ENCODE data around the gene PTPRE.
A peak's percentile ranks its signal among the peaks of the same experiment; 100 is the strongest.

The PTPRE gene

GRCh38 chr10:128008521-128009250 lies 101.8 kb downstream of the PTPRE start:
- Histone ChIP-seq H4K20me1 (ENCODE audit: insufficient read depth, low read length) (no peaks in the 10 kb centered on the region), H3K4me1 (ENCODE audit: low read length) (peaks cover 19% of the 10 kb centered on the region), H3K4me3 (ENCODE audit: low read length) (no peak overlapping the region), H3K9ac (ENCODE audit: low read length) (no peak overlapping the region), H3K36me3 (replicated peaks; ENCODE audit: low read depth, low read length) (no peaks in the 10 kb centered on the region), H2AFZ (ENCODE audit: low read depth, low read length) (no peak overlapping the region), H3K27ac (ENCODE audit: low read length) (no peak overlapping the region), H3K9me3 (ENCODE audit: insufficient read depth, low read length) (no peaks in the 10 kb centered on the region), H3K79me2 (ENCODE audit: low read length) (no peaks in the 10 kb centered on the region), H3K4me2 (ENCODE audit: low read length) (no peak overlapping the region), H3K27me3 (ENCODE audit: low read depth, low read length) (0 out of 2 replicates have a peak, but pooled peaks cover 4% of the 10 kb centered on the region)
- no peak for TF ChIP-seq EZH2phosphoT487 (IDR thresholded peaks at IDR 0.05; ENCODE audit: low read depth)
- TF ChIP-seq, protein P1, sequence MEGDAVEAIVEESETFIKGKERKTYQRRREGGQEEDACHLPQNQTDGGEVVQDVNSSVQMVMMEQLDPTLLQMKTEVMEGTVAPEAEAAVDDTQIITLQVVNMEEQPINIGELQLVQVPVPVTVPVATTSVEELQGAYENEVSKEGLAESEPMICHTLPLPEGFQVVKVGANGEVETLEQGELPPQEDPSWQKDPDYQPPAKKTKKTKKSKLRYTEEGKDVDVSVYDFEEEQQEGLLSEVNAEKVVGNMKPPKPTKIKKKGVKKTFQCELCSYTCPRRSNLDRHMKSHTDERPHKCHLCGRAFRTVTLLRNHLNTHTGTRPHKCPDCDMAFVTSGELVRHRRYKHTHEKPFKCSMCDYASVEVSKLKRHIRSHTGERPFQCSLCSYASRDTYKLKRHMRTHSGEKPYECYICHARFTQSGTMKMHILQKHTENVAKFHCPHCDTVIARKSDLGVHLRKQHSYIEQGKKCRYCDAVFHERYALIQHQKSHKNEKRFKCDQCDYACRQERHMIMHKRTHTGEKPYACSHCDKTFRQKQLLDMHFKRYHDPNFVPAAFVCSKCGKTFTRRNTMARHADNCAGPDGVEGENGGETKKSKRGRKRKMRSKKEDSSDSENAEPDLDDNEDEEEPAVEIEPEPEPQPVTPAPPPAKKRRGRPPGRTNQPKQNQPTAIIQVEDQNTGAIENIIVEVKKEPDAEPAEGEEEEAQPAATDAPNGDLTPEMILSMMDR (IDR thresholded peaks at IDR 0.05; ENCODE audit: low read depth, low read length) = no peak

DNA sequence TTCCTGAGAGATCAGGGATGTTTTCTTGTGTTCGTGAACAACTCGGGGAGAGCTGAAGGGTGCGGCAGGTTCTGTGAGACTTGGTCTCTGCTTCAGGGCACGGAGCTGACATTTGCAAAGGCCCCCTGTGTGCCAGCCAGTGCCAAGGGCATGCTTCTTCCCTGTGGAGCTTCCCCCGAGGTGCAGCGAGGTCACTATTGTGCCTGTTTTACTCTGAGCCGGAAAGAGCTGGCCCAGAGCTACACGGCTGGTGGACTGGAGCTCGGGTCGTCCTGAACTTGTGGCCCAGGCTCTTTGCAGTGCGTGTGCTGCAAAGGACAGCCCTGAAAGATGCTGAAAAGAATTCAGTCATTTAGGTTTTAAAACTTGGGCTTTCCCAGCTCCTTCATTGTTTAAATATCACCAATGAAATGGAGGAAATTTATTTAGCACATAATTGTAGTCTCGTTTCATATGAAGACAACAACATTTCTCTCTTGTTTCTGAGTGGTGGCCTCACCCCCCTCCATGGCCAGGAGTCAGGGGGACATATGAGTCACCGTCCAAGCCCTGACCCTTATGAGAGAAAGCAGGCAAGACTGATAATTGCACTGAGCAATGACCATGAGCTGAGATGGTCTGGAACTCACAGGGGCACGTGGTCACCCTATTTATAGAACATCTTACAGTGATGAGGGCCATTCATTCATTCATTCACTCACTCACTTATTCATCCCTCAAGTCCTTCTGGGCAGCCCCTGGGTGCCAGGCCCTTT lies 102.6 kb downstream of the PTPRE start:
- Histone ChIP-seq H3K36me3 (replicated peaks; ENCODE audit: low read depth, low read length) (no peaks in the 10 kb centered on the region), H3K27ac (ENCODE audit: low read length) (no peak overlapping the region), H3K27me3 (ENCODE audit: low read depth, low read length) (0 out of 2 replicates have a peak, but pooled peaks cover 4% of the 10 kb centered on the region), H3K4me3 (ENCODE audit: low read length) (no peak overlapping the region), H3K9ac (ENCODE audit: low read length) (no peak overlapping the region), H3K9me3 (ENCODE audit: insufficient read depth, low read length) (no peaks in the 10 kb centered on the region), H3K4me2 (ENCODE audit: low read length) (no peak overlapping the region), H2AFZ (ENCODE audit: low read depth, low read length) (no peak overlapping the region), H3K4me1 (ENCODE audit: low read length) (peaks cover 21% of the 10 kb centered on the region), H4K20me1 (ENCODE audit: insufficient read depth, low read length) (no peaks in the 10 kb centered on the region), H3K79me2 (ENCODE audit: low read length) (no peaks in the 10 kb centered on the region)
- no peak for TF ChIP-seq EZH2phosphoT487 (IDR thresholded peaks at IDR 0.05; ENCODE audit: low read depth)
- TF ChIP-seq, protein P1 (IDR thresholded peaks at IDR 0.05; ENCODE audit: low read depth, low read length) = no peak

- peak overlapping the region; percentile 68 for H3K4me3 ChIP-seq (ENCODE audit: low read length)
- H3K4me2 ChIP-seq (ENCODE audit: low read length) = peak overlapping the region; percentile 79
- no peaks in the 10 kb centered on the region for H3K36me3 ChIP-seq (replicated peaks; ENCODE audit: low read depth, low read length)
- H3K9me3 ChIP-seq (ENCODE audit: insufficient read depth, low read length) = no peaks in the 10 kb centered on the region
- H4K20me1 ChIP-seq (ENCODE audit: insufficient read depth, low read length) = no peaks in the 10 kb centered on the region
- no peak for TF ChIP-seq EZH2phosphoT487 (IDR thresholded peaks at IDR 0.05; ENCODE audit: low read depth)
- TF ChIP-seq, protein P1 (IDR thresholded peaks at IDR 0.05; ENCODE audit: low read depth, low read length) = peak; percentile 78
- H3K79me2 ChIP-seq (ENCODE audit: low read length) = no peaks in the 10 kb centered on the region
- H3K9ac ChIP-seq (ENCODE audit: low read length) = peak overlapping the region; percentile 38; the same call in 1 of the 2 replicates
- peak overlapping the region; percentile 94 for H2AFZ ChIP-seq (ENCODE audit: low read depth, low read length)
- H3K27ac ChIP-seq (ENCODE audit: low read length) = no peak overlapping the region
- H3K4me1 ChIP-seq (ENCODE audit: low read length) = peaks cover 21% of the 10 kb centered on the region
- H3K27me3 ChIP-seq (ENCODE audit: low read depth, low read length) = 0 out of 2 replicates have a peak, but pooled peaks cover 4% of the 10 kb centered on the region
Observed at GRCh38 chr10:128011059-128011979, 104.4 kb downstream of the PTPRE start.
